Erythroblast (primary cell): ENCODE results near the gene CTIF.

Experiments used
- GATA1 ChIP-seq: IDR thresholded peaks from 2 replicates; pipeline ENCODE4 v1.6.1; 2011; ENCODE audit warnings: low read depth, mild to moderate bottlenecking, control low read depth, low read length, moderate library complexity
- POLR2A ChIP-seq: IDR thresholded peaks from 2 replicates; pipeline ENCODE4 v1.6.1; 2011; ENCODE audit warnings: mild to moderate bottlenecking, low read length

GRCh38 chr18:48808476-48808875 lies 269.6 kb downstream of the CTIF start:
- TF ChIP-seq POLR2A, result no peak
- no peak for TF ChIP-seq GATA1
